AG09309 (cell line): Measurements from ENCODE around the gene DMAC2.
"Not testable (repeated sequence)": the region's sequence is repeated elsewhere in the genome, so short reads cannot be mapped to it uniquely, and the experiment has no call there.

Experiments used
- DNase-seq: peaks from one replicate; pipeline ENCODE4 v3.0.0-alpha.2; 2010; ENCODE audit warnings: low read depth
- H3K4me3 ChIP-seq: 2 replicates; pipeline ENCODE4 v1.5.1; 2011; ENCODE audit warnings: mild to moderate bottlenecking, low read depth, low read length, moderate library complexity; ENCODE audit not compliant: control insufficient read depth
- TF ChIP-seq, protein P1 (sequence below): IDR thresholded peaks from 2 replicates; pipeline ENCODE4 v1.5.1; 2011; ENCODE audit warnings: mild to moderate bottlenecking, low read depth, low read length, inconsistent platforms; ENCODE audit not compliant: insufficient read depth, control insufficient read depth; ENCODE audit errors: missing control alignments

The DMAC2 gene

GRCh38 chr19:41476583-41476982, 36.9 kb upstream of the DMAC2 start:
- TF ChIP-seq, protein P1, sequence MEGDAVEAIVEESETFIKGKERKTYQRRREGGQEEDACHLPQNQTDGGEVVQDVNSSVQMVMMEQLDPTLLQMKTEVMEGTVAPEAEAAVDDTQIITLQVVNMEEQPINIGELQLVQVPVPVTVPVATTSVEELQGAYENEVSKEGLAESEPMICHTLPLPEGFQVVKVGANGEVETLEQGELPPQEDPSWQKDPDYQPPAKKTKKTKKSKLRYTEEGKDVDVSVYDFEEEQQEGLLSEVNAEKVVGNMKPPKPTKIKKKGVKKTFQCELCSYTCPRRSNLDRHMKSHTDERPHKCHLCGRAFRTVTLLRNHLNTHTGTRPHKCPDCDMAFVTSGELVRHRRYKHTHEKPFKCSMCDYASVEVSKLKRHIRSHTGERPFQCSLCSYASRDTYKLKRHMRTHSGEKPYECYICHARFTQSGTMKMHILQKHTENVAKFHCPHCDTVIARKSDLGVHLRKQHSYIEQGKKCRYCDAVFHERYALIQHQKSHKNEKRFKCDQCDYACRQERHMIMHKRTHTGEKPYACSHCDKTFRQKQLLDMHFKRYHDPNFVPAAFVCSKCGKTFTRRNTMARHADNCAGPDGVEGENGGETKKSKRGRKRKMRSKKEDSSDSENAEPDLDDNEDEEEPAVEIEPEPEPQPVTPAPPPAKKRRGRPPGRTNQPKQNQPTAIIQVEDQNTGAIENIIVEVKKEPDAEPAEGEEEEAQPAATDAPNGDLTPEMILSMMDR: no peak
- H3K4me3 ChIP-seq: no peak overlapping the region
- no peak for DNase-seq

- H3K4me3 ChIP-seq, DNase-seq: not testable (repeated sequence)
Measured at GRCh38 chr19:41463257-41464256, 23.8 kb upstream of the DMAC2 start.

DNA sequence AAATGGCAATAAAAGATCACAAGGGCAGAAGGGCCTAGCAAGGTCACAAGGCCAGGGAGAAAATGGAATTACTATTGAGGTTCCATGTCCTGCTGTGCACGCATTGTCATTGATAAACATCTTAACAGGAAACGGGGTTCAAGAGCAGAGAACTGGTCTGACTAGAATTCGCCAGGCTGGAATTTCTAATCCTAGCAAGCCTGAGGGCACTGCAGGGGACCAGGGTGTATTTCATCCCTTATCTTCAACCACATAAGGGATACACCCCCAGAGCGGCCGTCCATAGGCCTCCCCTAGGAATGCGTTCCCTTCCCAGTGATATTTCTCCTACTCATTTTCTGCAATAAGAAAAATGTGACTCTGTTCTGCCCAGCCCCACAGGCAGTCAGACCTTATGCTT, 22.8 kb upstream of the DMAC2 start:
- TF ChIP-seq, protein P1: no peak
- DNase-seq: no peak
- H3K4me3 ChIP-seq: no peak overlapping the region

DNA sequence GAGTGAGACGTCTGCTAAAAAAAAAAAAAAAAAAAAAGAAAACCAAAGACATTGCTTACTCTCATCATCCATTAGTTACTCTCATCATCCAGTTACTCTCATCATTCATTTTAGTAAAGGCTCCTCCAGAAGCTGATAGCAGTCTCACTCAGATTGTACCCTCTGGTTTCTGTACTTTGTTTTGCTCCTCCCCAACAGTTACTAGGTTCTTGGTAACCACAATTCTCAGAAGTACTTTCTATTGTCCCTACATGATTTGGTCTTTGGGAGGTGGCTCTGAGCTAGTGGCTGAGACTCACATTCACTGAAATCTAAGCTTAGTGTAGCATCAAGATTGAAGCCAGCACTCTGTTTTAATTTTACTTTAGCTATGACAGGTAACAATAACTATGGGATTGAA, 17.5 kb upstream of the DMAC2 start:
- DNase-seq: no peak
- H3K4me3 ChIP-seq: no peak overlapping the region
- TF ChIP-seq, protein P1: no peak

DNA sequence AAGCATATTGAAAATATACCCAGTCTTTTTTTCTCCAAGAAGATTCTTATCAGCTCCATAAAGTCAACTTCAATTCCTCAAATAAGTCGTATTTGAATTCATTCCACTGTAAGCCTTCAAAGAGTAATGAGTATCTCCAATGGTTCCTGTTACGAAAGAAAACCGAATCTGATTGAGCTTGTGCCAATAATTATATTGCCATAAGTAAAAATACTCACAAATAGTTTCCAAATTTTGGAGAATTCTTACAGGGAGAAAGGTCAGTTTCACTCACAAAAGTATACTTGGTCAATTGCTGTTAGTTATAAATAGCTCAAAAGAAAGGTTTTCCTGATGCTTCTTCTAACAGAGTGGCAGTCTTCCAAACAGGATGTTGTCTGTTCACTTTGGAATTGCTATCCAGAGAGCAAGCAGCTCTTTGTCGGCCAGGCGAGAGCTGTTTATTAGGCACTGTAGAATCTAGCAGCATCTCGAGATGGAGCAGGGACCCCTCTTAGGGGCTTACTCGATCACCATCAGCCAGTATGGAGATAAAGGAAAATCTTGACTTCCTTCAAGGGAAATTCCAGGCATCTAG, 16.7 kb upstream of the DMAC2 start:
- no peak for DNase-seq
- H3K4me3 ChIP-seq: no peak overlapping the region
- TF ChIP-seq, protein P1: no peak

DNA sequence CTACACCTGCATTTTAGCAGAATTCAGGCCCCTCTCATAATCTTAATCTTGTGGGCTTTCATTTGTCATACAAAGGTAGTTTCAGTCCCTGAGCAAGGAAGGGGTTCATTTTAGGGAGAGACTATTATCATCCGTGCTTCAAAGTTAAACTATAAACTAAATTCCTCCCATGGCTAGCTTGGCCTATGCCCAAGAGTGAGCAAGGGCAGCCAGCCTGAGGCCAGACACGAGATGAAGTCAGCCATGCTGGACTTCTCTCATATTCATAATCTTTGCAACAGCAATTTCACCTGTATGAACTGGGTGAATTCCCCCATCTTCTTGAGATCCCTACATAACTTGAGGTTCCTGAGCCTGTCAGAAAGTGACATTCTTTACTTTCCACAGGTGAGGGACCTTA, 16.2 kb upstream of the DMAC2 start:
- TF ChIP-seq, protein P1: no peak
- no peak for DNase-seq

More for the DNA sequence above, 16.2 kb upstream of the DMAC2 start:
- no peak overlapping the region for H3K4me3 ChIP-seq
